Activated CD8-positive, alpha-beta memory T cell treated with anti-CD3 and anti-CD28 coated beads for 1 hour (primary cell): ENCODE measurements around the gene ELP6.
"Not testable (repeated sequence)": the region's sequence is repeated elsewhere in the genome, so short reads cannot be mapped to it uniquely, and the experiment has no call there.

Source experiments
- DNase-seq, 2 donors: peaks; one replicate each; pipeline ENCODE4 v3.0.0-alpha.2; 2020; ENCODE audit warnings: low read depth in 1 of 2; ENCODE audit errors: extremely low read depth in 1 of 2

ELP6 gene

GRCh38 chr3:47512416-47513124 lies 942 bp downstream of the ELP6 start:
- DNase-seq: peak in 1 of 2 donors; percentile 5

- DNase-seq: not testable (repeated sequence)
Measured at GRCh38 chr3:47505267-47505666, 8.2 kb downstream of the ELP6 start.

- no peak for DNase-seq
Measured at GRCh38 chr3:47504113-47504512, 9.4 kb downstream of the ELP6 start.

GRCh38 chr3:47503033-47503432 lies 10.5 kb downstream of the ELP6 start:
- DNase-seq: no peak

- DNase-seq: no peak
Measured at GRCh38 chr3:47496892-47497291, 16.6 kb downstream of the ELP6 start.

GRCh38 chr3:47495886-47496285 lies 17.6 kb downstream of the ELP6 start:
- DNase-seq: no peak

GRCh38 chr3:47495111-47495510 lies 18.4 kb downstream of the ELP6 start:
- no peak for DNase-seq

GRCh38 chr3:47491777-47492176 lies 21.7 kb downstream of the ELP6 start:
- DNase-seq: no peak

- no peak for DNase-seq
Measured at GRCh38 chr3:47491186-47491585, 22.3 kb downstream of the ELP6 start.

- DNase-seq: no peak
Measured at GRCh38 chr3:47487265-47487664, 26.2 kb downstream of the ELP6 start.

- DNase-seq: no peak
Measured at GRCh38 chr3:47485812-47486211, 27.7 kb downstream of the ELP6 start.

- no peak for DNase-seq
Measured at GRCh38 chr3:47482366-47482765, 31.1 kb downstream of the ELP6 start.

- DNase-seq: not testable (repeated sequence)
Measured at GRCh38 chr3:47481763-47482162, 31.7 kb downstream of the ELP6 start.

GRCh38 chr3:47480267-47480666 lies 33.2 kb downstream of the ELP6 start:
- not testable (repeated sequence) for DNase-seq

GRCh38 chr3:47479826-47480160 lies 33.7 kb downstream of the ELP6 start:
- no peak for DNase-seq

GRCh38 chr3:47478022-47478421 lies 35.5 kb downstream of the ELP6 start:
- no peak for DNase-seq

- DNase-seq: no peak
Measured at GRCh38 chr3:47476644-47477199, 36.8 kb downstream of the ELP6 start.

GRCh38 chr3:47476330-47476626 lies 37.2 kb downstream of the ELP6 start:
- no peak for DNase-seq

- peak; percentile 88 to 96 for DNase-seq
Measured at GRCh38 chr3:47475570-47476329, 37.8 kb downstream of the ELP6 start, which contains the start of gene SCAP. TSS of gene SCAP (minus strand) at chr3:47475941. CDS start at chr3:47442993, 32,948 bp downstream.

- no peak for DNase-seq
Measured at GRCh38 chr3:47475029-47475569, 38.4 kb downstream of the ELP6 start.

GRCh38 chr3:47473391-47473790 lies 40.1 kb downstream of the ELP6 start:
- DNase-seq: no peak

- no peak for DNase-seq
Measured at GRCh38 chr3:47469616-47470015, 43.9 kb downstream of the ELP6 start.
